Measurements from ENCODE around the gene ACBD5. TPM values are rescaled to one million over a fixed set of nuclear protein-coding genes. Genes with fewer than 3 reads are reported as not detected.
"Not testable (repeated sequence)": the region's sequence is repeated elsewhere in the genome, so short reads cannot be mapped to it uniquely, and the experiment has no call there.

ACBD5 gene
- total and polyA plus RNA-seq, 11 donors, result 28.3 to 86.0 (median 71.6) TPM

DNA sequence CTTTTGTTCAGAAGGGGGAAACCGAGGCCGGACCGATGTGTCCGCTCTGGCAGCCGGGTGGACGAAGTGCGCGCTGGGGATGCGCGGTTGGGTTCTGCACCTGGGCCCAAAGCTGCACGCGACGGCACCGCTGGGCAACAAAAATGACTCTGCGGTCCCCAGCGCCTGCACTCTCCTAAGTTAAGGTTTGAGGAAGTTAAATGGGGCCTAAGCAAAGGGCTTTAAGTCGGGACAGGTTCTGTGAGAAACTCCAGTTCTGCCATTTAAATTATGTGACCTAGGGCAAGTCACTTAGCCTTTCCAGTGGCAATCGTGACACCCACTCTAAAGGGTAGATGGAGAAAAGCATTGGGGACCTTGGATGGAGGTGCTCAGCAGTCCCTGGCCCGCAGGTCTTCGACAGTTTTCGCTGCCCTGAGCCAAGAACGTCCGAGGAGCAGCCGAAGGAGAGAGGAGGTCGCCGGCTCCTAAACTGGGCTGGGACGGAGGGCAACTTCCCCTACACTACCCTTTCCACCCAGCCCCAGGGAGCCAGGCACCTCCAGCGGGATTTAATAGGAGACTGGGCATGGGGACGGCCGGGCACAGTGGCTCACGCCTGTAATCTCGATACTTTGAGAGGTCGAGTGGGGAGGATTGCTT, 534 bp upstream of the ACBD5 start:
- DNase-seq, result peak in 1 of 5 donors; percentile 33
- intact Hi-C loops (cut with DNase I), result loop anchor here in 1 of 10 donors (2.0 to 10.0 kb wide), 2 partner anchors 86 to 264 kb away; partner anchors contain the start of genes MASTL, RAB18 and YME1L1

DNA sequence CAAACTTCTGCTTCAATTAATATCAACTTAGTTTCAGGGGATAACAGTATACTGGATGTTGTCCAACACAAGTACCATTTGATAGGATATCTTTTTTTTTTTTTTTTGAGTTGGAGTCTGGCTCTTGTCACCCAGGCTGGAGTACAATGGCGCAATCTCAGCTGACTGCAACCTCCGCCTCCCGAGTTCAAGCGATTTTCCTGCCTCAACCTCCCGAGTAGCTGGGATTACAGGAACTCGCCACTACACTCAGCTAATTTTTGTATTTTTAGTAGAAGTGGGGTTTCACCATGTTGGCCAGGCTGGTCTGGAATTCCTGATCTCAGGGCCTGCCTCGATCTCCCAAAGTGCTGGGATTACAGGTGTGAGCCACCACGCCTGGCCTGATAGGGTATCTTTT, 3.1 kb downstream of the ACBD5 start:
- H3K36me3 ChIP-seq, result peaks cover 0 to 31% (median 24%) of the 10 kb centered on the region in 9 donors

More for the DNA sequence above, 534 bp upstream of the ACBD5 start:
- Histone ChIP-seq H3K4me1 (peaks cover 2 to 43% (median 34%) of the 10 kb centered on the region in 12 donors), H3K9me3 (no peaks in the 10 kb centered on the region), H3K27me3 (no peaks in the 10 kb centered on the region), H3K4me3 (peak overlapping the region; percentile 61 to 90 (median 80)), H3K36me3 (peaks cover 0 to 8% (median 0%) of the 10 kb centered on the region in 9 donors), H3K27ac (peak overlapping the region; percentile 90 to 98 (median 96))
- 7 to 9% (median 8%) methylated on average over 30 to 33 of the region's 33 CpGs for WGBS, 4 donors
- TF ChIP-seq POLR2A (IDR thresholded peaks at IDR 0.05), result no peak
- TF ChIP-seq, protein P1, sequence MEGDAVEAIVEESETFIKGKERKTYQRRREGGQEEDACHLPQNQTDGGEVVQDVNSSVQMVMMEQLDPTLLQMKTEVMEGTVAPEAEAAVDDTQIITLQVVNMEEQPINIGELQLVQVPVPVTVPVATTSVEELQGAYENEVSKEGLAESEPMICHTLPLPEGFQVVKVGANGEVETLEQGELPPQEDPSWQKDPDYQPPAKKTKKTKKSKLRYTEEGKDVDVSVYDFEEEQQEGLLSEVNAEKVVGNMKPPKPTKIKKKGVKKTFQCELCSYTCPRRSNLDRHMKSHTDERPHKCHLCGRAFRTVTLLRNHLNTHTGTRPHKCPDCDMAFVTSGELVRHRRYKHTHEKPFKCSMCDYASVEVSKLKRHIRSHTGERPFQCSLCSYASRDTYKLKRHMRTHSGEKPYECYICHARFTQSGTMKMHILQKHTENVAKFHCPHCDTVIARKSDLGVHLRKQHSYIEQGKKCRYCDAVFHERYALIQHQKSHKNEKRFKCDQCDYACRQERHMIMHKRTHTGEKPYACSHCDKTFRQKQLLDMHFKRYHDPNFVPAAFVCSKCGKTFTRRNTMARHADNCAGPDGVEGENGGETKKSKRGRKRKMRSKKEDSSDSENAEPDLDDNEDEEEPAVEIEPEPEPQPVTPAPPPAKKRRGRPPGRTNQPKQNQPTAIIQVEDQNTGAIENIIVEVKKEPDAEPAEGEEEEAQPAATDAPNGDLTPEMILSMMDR (IDR thresholded peaks at IDR 0.05), result no peak
- peak in 3 of 4 donors; percentile 5 to 27 (median 9) for ATAC-seq

GRCh38 chr10:27236589-27237128, 3.9 kb downstream of the ACBD5 start:
- Histone ChIP-seq H3K4me1 (peaks cover 2 to 39% (median 32%) of the 10 kb centered on the region in 12 donors), H3K4me3 (peak overlapping the region in 1 of 12 donors; percentile 9), H3K36me3 (peaks cover 0 to 40% (median 33%) of the 10 kb centered on the region in 9 donors), H3K27ac (peak overlapping the region in 5 of 12 donors; percentile 1 to 67 (median 61))
- 57 to 68% (median 62%) methylated on average over 9 of the region's 9 CpGs for WGBS, 4 donors
- intact Hi-C loops (cut with DNase I); H3K9me3 ChIP-seq; H3K27me3 ChIP-seq; DNase-seq; ATAC-seq: not testable (repeated sequence)

More for the DNA sequence above, 3.1 kb downstream of the ACBD5 start:
- peaks cover 2 to 39% (median 32%) of the 10 kb centered on the region in 12 donors for H3K4me1 ChIP-seq
- DNase-seq; H3K27me3 ChIP-seq; intact Hi-C loops (cut with DNase I); H3K9me3 ChIP-seq; ATAC-seq: not testable (repeated sequence)
- 66 to 79% (median 68%) methylated on average over 8 of the region's 8 CpGs for WGBS, 4 donors
- H3K4me3 ChIP-seq, result peak overlapping the region in 3 of 12 donors; percentile 8 to 18 (median 12)
- H3K27ac ChIP-seq, result peak overlapping the region in 10 of 12 donors; percentile 1 to 68 (median 51)

DNA sequence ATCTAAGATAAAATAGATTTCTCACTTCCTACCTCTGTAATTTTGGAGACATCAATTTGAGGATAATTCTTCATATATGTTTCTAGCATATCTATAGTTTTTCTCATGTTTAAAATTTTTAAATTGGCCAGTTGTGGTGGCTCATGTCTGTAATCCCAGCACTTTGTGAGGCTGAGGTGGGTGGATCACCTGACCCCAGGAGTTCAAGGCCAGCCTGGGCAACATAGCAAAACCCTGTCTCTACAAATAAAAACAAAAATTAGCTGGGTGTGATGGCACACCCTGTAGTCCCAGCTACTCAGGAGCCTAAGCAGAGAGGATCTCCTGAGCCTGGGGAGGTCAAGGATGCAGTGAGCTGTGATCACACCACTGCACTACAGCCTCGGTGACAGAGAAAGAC, 4.9 kb downstream of the ACBD5 start:
- WGBS, 4 donors, result 53 to 68% (median 60%) methylated on average over 1 of the region's 1 CpG
- intact Hi-C loops (cut with DNase I), result no loop called here
- no peak for DNase-seq
- H3K27me3 ChIP-seq, result no peaks in the 10 kb centered on the region
- H3K9me3 ChIP-seq, result no peaks in the 10 kb centered on the region
- H3K4me3 ChIP-seq, result no peak overlapping the region
- no peak for ATAC-seq
- peaks cover 0 to 39% (median 25%) of the 10 kb centered on the region in 12 donors for H3K4me1 ChIP-seq
- TF ChIP-seq, protein P1 (IDR thresholded peaks at IDR 0.05), result no peak
- TF ChIP-seq POLR2A (IDR thresholded peaks at IDR 0.05), result no peak
- H3K36me3 ChIP-seq, result peaks cover 0 to 50% (median 42%) of the 10 kb centered on the region in 9 donors
- peak overlapping the region in 1 of 12 donors; percentile 7 for H3K27ac ChIP-seq

DNA sequence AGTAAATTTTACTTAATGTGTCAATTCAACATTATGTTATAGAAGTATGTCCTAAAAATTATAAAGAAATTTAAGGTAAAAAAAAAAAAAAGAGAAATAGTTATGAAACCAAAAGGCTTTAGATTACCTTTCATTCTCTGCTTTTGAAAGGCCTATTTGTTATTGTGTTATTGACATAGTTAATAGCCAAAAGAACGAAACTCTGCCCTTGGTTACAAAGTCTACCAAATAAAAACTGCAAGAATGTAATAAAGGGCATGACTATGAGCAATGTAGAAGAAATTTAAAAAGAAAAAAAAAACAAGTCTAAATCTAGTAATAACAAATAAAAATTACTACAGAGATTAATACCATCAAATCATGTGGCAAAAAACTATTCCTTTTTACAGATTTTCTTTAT, 10.6 kb downstream of the ACBD5 start:
- intact Hi-C loops (cut with DNase I), result no loop called here
- Histone ChIP-seq H3K27ac (no peak overlapping the region), H3K36me3 (peaks cover 0 to 91% (median 74%) of the 10 kb centered on the region in 9 donors), H3K9me3 (no peaks in the 10 kb centered on the region), H3K4me1 (no peaks in the 10 kb centered on the region), H3K27me3 (no peaks in the 10 kb centered on the region), H3K4me3 (no peak overlapping the region)
- 93 to 97% (median 96%) methylated on average over 1 of the region's 1 CpG for WGBS, 4 donors
- ATAC-seq (no peak), DNase-seq (no peak)
- TF ChIP-seq POLR2A (IDR thresholded peaks at IDR 0.05), result no peak
- TF ChIP-seq, protein P1 (IDR thresholded peaks at IDR 0.05), result no peak

All from heart left ventricle (tissue), 16 donors.